ENCODE data around the gene HAUS6. TPM values are rescaled to one million over a fixed set of nuclear protein-coding genes. Genes with fewer than 3 reads are reported as not detected.

HAUS6 gene
- total and polyA plus RNA-seq, 2 of the 8 experiments (the other 6 are each of a cell fraction or from before 2014, with no cell fraction given), result 11.7 to 52.4 TPM

DNA sequence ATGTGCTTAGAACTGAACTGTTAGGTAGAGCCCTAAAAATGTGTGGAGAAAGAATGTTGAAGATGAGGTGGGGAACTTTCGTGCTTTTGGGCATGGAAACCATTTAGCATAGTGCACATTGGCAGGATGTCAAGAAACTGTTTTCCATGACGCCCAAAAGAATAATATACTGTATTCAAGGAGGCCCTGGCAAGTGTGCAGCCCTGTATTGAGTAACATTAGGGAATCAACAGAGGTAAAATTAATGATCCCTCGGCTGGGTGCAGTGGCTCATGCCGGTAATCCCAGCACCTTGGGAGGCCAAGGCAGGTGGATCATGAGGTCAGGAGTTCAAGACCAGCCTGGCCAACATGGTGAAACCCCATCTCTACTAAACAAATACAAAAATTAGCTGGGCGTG lies 45.5 kb upstream of the HAUS6 start (continued):
- TF ChIP-seq E2F6 (IDR thresholded peaks at IDR 0.05) (no peak), RAD21 (IDR thresholded peaks at IDR 0.05 in 1 of 2, conservative IDR thresholded peaks at IDR 0.05 in 1 of 2; ENCODE audit: low read depth in 2 of 2, low read length in 2 of 2) (no peak), TCF12 (IDR thresholded peaks at IDR 0.05; ENCODE audit: low read depth, low read length) (no peak), JUN (IDR thresholded peaks at IDR 0.05; ENCODE audit: low read depth, low read length) (no peak)
